Body of pancreas (tissue), 4 donors: ENCODE data around the gene LCAT.

Source experiments
- POLR2A ChIP-seq, 3 donors: fragments of 450-650 bp; IDR thresholded peaks; one replicate each; pipeline ENCODE4 v1.6.1; 2016; ENCODE audit warnings: antibody characterized with exemption in 3 of 3, mild to moderate bottlenecking in 2 of 3
- TF ChIP-seq, protein P1 (sequence below), 7 experiments: fragments of 450-650 bp in 4 of 7; fragments of 200-600 bp in 3 of 7; sonication (generic) in 3 of 7; IDR thresholded peaks; one replicate each; pipeline ENCODE4 v1.5.1; 2016 to 2019; ENCODE audit warnings: antibody characterized with exemption in 7 of 7

DNA sequence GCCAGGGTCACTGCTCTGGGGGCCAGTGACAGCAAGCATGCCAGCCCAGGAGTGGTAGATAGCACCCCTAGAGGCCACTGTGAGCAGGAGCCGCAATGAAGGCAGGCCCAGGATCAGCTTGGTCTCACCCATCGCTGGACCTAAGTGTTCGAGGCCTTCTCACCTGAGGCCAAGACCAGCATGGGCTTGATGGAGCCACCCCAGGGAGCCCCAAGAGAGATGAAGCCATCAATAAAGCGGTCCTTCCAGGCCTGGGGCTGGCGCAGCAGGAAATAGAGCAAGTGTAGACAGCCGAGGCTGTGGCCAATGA is 1.8 kb downstream of the LCAT start:
- TF ChIP-seq, protein P1, sequence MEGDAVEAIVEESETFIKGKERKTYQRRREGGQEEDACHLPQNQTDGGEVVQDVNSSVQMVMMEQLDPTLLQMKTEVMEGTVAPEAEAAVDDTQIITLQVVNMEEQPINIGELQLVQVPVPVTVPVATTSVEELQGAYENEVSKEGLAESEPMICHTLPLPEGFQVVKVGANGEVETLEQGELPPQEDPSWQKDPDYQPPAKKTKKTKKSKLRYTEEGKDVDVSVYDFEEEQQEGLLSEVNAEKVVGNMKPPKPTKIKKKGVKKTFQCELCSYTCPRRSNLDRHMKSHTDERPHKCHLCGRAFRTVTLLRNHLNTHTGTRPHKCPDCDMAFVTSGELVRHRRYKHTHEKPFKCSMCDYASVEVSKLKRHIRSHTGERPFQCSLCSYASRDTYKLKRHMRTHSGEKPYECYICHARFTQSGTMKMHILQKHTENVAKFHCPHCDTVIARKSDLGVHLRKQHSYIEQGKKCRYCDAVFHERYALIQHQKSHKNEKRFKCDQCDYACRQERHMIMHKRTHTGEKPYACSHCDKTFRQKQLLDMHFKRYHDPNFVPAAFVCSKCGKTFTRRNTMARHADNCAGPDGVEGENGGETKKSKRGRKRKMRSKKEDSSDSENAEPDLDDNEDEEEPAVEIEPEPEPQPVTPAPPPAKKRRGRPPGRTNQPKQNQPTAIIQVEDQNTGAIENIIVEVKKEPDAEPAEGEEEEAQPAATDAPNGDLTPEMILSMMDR (IDR thresholded peaks at IDR 0.05), result peak; percentile 53 to 63 (median 60)
- TF ChIP-seq POLR2A (IDR thresholded peaks at IDR 0.05), result no peak
